HG03064 (cell line): Measurements from ENCODE around the gene KCNK3.
"Not testable (repeated sequence)": the region's sequence is repeated elsewhere in the genome, so short reads cannot be mapped to it uniquely, and the experiment has no call there.

Source experiments
- ATAC-seq: cut with Tn5 transposase; IDR thresholded peaks from one replicate; pipeline ENCODE4 v1.9.1; 2021; ENCODE audit warnings: low read depth; ENCODE audit not compliant: unreplicated experiment

The KCNK3 gene

GRCh38 chr2:26745609-26746327 lies 53.2 kb downstream of the KCNK3 start:
- ATAC-seq = no peak

GRCh38 chr2:26746934-26747333 lies 54.4 kb downstream of the KCNK3 start:
- ATAC-seq = no peak

DNA sequence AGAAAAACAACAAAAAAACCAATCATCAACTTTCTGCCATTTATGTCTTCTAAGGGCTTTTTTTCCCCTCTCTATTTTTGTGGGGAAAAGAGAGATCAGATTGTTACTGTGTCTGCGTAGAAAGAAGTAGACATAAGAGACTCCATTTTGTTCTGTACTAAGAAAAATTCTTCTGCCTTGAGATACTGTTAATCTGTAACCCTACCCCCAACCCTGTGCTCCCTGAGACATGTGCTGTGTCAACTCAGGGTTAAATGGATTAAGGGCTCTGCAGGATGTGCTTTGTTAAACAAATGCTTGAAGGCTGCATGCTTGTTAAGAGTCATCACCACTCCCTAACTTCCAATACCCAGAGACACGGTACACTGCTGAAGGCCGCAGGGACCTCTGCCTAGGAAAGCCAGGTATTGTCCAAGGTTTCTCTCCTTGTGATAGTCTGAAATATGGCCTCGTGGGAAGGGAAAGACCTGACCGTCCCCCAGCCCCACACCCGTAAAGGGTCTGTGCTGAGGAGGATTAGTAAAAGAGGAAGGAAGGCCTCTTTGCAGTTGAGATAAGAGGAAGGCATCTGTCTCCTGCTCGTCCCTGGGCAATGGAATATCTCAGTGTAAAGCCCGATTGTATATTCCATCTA lies 57.4 kb downstream of the KCNK3 start:
- not testable (repeated sequence) for ATAC-seq

GRCh38 chr2:26750467-26750866 lies 57.9 kb downstream of the KCNK3 start:
- ATAC-seq = not testable (repeated sequence)

DNA sequence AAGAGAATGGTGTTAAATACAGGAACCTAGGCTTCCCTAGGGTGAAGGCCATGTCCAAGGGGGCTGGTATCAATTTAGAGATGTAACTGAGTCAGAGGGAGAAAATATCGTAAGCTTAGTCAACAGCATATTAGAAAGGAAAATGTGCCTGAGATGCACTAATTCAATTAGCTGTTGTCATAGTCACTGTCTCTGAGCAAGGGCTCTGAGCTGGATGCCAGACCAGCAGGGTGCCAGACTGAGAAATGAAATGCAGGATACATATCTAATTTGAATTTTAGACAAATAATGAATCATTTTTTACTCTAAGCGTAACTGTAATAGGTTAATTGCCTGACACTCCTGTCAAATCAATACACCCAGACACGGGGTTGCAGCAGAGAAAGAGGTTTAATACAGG lies 60.1 kb downstream of the KCNK3 start:
- ATAC-seq = no peak

DNA sequence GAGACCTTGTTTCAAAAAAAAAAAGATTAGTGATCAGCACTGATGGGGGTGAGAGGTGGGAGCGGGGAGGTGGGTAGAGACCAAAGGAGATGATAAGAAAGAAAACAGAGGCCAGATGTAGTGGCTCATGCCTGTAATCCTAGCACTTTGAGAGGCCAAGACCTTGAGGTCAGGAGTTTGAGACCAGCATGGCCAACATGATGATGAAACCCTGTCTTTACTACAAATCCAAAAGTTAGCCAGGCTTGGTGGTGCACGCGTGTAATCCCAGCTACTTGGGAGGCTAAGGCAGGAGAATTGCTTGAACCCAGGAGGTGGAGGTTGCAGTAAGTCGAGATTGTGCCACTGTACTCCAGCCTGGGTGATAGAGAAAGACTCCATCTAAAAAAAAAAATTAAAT lies 62.0 kb downstream of the KCNK3 start:
- no peak for ATAC-seq

- ATAC-seq = no peak
These were observed 62.6 kb downstream of the KCNK3 start for GRCh38 chr2:26754972-26755670.

GRCh38 chr2:26756337-26756736 lies 63.8 kb downstream of the KCNK3 start:
- ATAC-seq = no peak

- no peak for ATAC-seq
These were observed 65.6 kb downstream of the KCNK3 start for GRCh38 chr2:26757873-26758789.

DNA sequence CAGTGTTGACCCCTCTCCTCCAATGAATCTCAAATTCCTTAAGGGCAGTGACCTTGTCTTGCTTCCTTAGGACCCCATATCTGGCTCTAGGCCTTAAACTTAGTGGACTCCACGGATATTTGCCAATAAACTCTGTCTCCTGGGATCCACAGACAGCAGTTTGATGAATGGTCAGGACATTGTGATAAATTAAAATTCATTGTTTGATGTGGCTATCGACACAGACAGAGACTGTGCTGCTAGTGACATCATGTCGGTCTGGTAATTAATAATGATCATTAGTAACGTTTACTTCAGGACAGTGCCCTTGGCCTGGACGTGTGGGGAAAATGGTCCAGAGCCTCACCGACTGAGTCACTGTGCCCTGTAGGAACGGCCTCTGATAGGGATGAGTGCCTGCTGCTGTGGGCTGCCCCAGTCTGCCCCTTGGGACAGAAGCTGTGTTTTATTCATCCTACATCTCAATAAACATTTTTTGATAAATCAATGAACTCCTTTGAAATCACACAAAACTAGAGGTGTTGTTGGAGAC lies 66.3 kb downstream of the KCNK3 start:
- ATAC-seq = no peak

GRCh38 chr2:26759845-26760244 lies 67.3 kb downstream of the KCNK3 start:
- no peak for ATAC-seq

GRCh38 chr2:26760991-26761390 lies 68.5 kb downstream of the KCNK3 start:
- not testable (repeated sequence) for ATAC-seq

GRCh38 chr2:26763019-26763418 lies 70.5 kb downstream of the KCNK3 start:
- no peak for ATAC-seq

DNA sequence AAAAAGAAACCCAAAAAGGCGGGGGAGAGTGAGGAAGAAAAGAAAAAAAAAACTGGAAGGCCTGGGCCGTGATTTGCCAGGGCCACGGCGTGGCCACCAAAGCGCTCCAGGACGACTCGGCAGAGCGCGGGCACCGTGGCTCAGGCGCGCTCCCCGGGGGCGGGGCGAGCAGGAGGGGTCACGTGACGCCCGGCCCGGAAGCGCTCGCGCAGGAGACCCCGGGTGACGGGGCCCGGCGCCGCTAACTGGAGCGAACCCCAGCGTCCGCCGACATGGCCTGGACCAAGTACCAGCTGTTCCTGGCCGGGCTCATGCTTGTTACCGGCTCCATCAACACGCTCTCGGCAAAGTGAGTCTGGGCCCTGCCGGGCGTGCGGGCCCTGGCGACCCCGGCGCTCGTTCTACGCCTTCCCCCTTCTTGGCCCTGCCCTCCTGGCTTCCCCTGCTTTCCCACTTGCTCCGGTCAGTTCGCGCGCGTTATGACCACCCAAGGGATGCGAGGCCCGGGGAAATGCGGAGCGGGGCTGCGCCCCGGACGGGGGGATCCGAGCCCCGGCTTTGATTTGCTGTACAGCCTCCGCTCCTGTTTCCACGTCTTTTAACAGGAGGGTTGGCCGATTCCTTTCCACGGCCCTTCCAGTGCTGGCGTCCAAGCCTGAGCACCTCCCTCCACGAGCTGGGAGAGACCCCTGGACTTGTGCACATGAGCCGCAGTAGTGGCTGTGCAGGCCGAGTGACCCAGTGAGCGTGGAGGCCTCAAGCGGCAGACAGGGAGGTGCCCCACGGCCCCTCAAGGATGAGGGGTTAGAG lies 71.8 kb downstream of the KCNK3 start, which contains the start of gene SLC35F6:
Gene SLC35F6, plus strand, starts transcription at position 207 of the 810 bp plus-strand sequence. Its CDS starts 66 bp downstream, at position 273.
- ATAC-seq = peak; percentile 53

GRCh38 chr2:26764906-26765305 lies 72.4 kb downstream of the KCNK3 start:
- ATAC-seq = no peak

- ATAC-seq = no peak
These were observed 73.1 kb downstream of the KCNK3 start for GRCh38 chr2:26765475-26766200.

GRCh38 chr2:26767129-26767528 lies 74.6 kb downstream of the KCNK3 start:
- ATAC-seq = no peak

DNA sequence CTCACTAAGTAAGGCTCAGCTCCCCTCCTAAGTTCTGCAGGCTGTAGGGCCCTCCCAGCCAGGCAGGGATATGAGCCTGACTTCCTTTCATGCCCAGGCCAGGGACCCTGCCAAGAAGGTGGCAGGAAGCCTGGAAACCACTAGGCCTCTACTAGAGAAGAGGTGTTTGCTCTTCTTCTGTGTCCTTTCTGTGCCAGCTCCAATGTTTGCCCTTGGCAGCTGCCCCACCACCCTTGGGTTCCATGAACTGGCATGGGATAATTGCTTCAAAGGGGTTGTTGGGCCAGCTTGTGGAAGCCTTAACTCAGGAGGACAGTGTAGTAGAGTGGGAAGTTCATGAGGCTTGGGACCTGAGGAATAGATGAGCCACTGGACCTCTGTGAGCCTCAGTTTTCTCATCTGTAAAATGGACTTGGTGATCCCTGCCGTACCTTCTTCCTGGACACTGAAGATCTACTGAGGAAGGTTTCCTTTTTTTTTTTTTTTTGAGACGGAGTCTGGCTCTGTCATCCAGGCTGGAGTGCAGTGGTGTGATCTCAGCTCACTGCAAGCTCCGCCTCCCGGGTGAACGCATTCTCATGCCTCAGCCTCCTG lies 75.5 kb downstream of the KCNK3 start:
- ATAC-seq = no peak

- ATAC-seq = no peak
These were observed 76.2 kb downstream of the KCNK3 start for GRCh38 chr2:26768759-26769088.
